GM19438 (cell line): ENCODE results near the gene BSND.

Source experiments
- ATAC-seq: cut with Tn5 transposase; IDR thresholded peaks from one replicate; pipeline ENCODE4 v1.9.1; 2021; ENCODE audit warnings: low read depth; ENCODE audit not compliant: unreplicated experiment

BSND gene

GRCh38 chr1:55059302-55060132 is 60.8 kb downstream of the BSND start:
- no peak for ATAC-seq

- no peak for ATAC-seq
Observed at GRCh38 chr1:55060133-55060999, 61.6 kb downstream of the BSND start.

GRCh38 chr1:55061000-55061705 is 62.4 kb downstream of the BSND start:
- no peak for ATAC-seq
